NCI-H526 treated with DMSO at 0.1 percent for 48 hours (cell line): ENCODE results near the gene UQCC2.

Experiments
- DNase-seq: peaks from one replicate; lab custom pipeline; 2025; lab: John Stamatoyannopoulos, UW

UQCC2 gene

GRCh38 chr6:33651403-33651802, 60.1 kb downstream of the UQCC2 start:
- no peak for DNase-seq
